ENCODE data around the gene CREBL2. TPM values are rescaled to one million over a fixed set of nuclear protein-coding genes. Genes with fewer than 3 reads are reported as not detected.
A peak's percentile ranks its signal among the peaks of the same experiment; 100 is the strongest.

Gene CREBL2
- total and polyA plus RNA-seq, 10 of the 15 experiments (the other 5 are each of a cell fraction or from before 2014, with no cell fraction given), result 4.6 to 19.1 (median 13.5) TPM

DNA sequence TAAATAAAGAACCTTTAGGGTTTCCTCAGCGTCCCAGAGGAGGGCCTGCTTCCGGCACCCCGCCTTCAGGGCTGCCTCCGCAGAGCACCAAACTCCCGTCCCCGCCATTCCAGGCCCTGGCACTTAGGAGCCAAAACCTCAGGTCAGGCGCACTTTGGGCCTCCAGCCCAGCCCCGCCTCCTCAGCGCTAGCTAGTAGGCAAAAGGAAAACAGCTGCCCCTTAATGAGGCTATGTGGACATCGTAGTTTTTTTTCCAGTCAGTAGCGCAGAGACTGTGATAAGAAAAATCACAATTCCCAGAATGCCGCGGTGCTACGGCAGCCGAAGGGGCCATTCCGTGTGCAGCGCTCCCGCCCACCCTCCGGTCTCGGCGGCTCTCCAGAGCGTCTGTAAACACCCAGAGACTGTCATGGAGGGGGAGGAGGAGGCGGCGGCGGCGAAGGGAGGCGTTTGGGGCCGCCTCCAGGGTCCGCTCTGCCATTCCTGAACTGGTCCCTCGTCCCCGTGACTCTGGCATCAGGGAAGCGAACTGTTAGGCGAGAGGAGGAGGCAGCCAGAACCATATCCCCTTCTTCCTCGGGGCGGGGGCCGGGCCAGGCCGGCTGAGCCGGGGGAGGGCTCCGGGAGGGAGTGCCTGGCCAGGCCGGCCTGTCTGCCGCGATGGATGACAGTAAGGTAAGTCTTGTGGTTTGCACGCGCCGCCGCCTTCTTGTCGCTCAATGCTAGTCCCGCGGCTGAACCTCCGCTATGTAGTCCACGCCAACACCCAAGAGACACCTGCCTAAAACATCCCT is at the start of gene CREBL2 (continued):
- TF ChIP-seq PBX3 (IDR thresholded peaks at IDR 0.05; ENCODE audit: insufficient replicate concordance, low read depth, low read length) (peak; percentile 75), TBL1XR1 (IDR thresholded peaks at IDR 0.05; ENCODE audit: low read depth, low read length) (peak; percentile 66; the same call in 1 of the 2 replicates), RAD51 (IDR thresholded peaks at IDR 0.05) (peak; percentile 57; the same call in 1 of the 2 replicates), ASH2L (IDR thresholded peaks at IDR 0.05; ENCODE audit: borderline replicate concordance, low read depth) (peak; percentile 48; the same call in 1 of the 2 replicates), ATF7 (IDR thresholded peaks at IDR 0.05; ENCODE audit: low read depth) (peak; percentile 37; the same call in 1 of the 2 replicates)
- TF ChIP-seq, protein P1, sequence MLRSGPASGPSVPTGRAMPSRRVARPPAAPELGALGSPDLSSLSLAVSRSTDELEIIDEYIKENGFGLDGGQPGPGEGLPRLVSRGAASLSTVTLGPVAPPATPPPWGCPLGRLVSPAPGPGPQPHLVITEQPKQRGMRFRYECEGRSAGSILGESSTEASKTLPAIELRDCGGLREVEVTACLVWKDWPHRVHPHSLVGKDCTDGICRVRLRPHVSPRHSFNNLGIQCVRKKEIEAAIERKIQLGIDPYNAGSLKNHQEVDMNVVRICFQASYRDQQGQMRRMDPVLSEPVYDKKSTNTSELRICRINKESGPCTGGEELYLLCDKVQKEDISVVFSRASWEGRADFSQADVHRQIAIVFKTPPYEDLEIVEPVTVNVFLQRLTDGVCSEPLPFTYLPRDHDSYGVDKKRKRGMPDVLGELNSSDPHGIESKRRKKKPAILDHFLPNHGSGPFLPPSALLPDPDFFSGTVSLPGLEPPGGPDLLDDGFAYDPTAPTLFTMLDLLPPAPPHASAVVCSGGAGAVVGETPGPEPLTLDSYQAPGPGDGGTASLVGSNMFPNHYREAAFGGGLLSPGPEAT (IDR thresholded peaks at IDR 0.05; ENCODE audit: low read depth), result peak; percentile 82

DNA sequence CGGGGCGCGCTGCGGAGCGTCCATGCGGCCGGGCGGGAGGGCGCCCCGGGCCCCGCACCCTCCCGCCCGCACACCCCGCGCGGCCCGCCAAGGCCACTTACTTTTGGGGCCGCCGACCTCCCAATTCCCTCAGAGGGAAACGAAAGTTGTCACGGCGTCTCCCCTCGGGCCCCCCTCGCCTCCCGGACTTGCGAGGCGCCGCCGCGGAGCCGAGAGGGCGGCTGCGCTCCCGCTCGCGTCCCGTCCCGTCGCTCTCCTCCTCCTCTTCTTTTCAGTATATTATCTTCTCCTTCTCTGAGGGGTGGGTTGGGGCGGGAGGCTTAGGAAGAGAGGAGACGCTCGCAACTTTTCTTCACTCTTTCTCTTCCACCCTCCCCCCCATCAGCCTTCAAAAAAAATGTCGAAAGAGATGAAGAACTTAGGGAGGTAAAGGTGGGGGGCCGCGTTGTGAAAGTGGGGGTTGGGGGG is 49.6 kb upstream of the CREBL2 start:
- Histone ChIP-seq H3K79me2 (ENCODE audit: control insufficient read depth, insufficient read depth, low read length) (peaks cover 49% of the 10 kb centered on the region), H2AFZ (ENCODE audit: control insufficient read depth, low read depth, low read length) (no peak overlapping the region), H3K4me2 (ENCODE audit: control insufficient read depth, insufficient read depth) (no peak overlapping the region; the same call in 1 of the 2 replicates), H3K36me3 (ENCODE audit: control insufficient read depth in 2 of 2, insufficient read depth in 2 of 2, low read length in 1 of 2) (no peaks in the 10 kb centered on the region), H3K27ac (ENCODE audit: control insufficient read depth, insufficient read depth) (peak overlapping the region; percentile 100), H3K4me1 (ENCODE audit: control insufficient read depth, insufficient read depth, low read length) (peaks cover 13% of the 10 kb centered on the region), H3K9ac (ENCODE audit: control insufficient read depth, insufficient read depth, low read length) (peak overlapping the region; percentile 100), H4K20me1 (ENCODE audit: control insufficient read depth, insufficient read depth) (no peaks in the 10 kb centered on the region), H3K4me3 (peak overlapping the region; percentile 97), H3K9me3 (replicated peaks; ENCODE audit: control insufficient read depth, insufficient read depth, low read length) (no peaks in the 10 kb centered on the region), H3K27me3 (replicated peaks in 1 of 2; ENCODE audit: control insufficient read depth in 2 of 2, insufficient read depth in 2 of 2, low read length in 1 of 2) (no peaks in the 10 kb centered on the region)
- RAD21 ChIA-PET (ENCODE audit: unreplicated experiment), result interaction anchor here (1.0 to 2.9 kb wide), 12 partner anchors 9 to 204 kb away, joined by 3 to 24 read pairs (median 8); partner anchors contain the start of gene BORCS5
- POLR2A ChIA-PET, result interaction anchor here (0.5 to 2.0 kb wide), 5 partner anchors 14 to 203 kb away, joined by 3 to 4 read pairs (median 4); no protein-coding TSS in a partner anchor
- FAIRE-seq, result no peak
- CTCF ChIA-PET, result no interaction called here
- no peak for DNase-seq (ENCODE audit: low read depth, low spot score)
- TF ChIP-seq MLLT1 (IDR thresholded peaks at IDR 0.05) (peak; percentile 73), FOS (IDR thresholded peaks at IDR 0.05; ENCODE audit: borderline replicate concordance, extremely low read depth, insufficient read length) (no peak), YY1 (IDR thresholded peaks at IDR 0.05; ENCODE audit: low read depth, low read length) (0 out of 2 replicates have a peak, but pooled peaks have one; percentile 1), GATAD2B (conservative IDR thresholded peaks at IDR 0.05; ENCODE audit: low read depth) (peak; percentile 35; the same call in 1 of the 2 replicates)
- in situ Hi-C loops (cut with MboI) (loop anchor here (10.0 kb wide), 1 partner anchor 187 kb away; no protein-coding TSS in a partner anchor), intact Hi-C loops (cut with micrococcal nuclease; ENCODE audit: unreplicated experiment) (loop anchor here (2.0 to 5.0 kb wide), 6 partner anchors 55 to 175 kb away; partner anchors contain the start of gene CDKN1B)
- 1% methylated on average over 22 of the region's 45 CpGs for WGBS (ENCODE audit: insufficient coverage, insufficient replicate concordance, low lambda C conversion rate, missing lambda C conversion rate)
- no TSS peak for BruUV-seq (replicated peaks)
- no peak; the same call in 2 of the 3 replicates for ATAC-seq
- SMC1A ChIA-PET (ENCODE audit: uncharacterized antibody, unreplicated experiment), result interaction anchor here (1.5 to 2.7 kb wide), 4 partner anchors 11 to 87 kb away, joined by 3 to 19 read pairs (median 9); no protein-coding TSS in a partner anchor

All from GM12878 (cell line).